Mesothelial cell of epicardium (in vitro differentiated cells): ENCODE data around the gene PLCXD3. TPM values are rescaled to one million over a fixed set of nuclear protein-coding genes. Genes with fewer than 3 reads are reported as not detected.

Source experiments
- DNase-seq, 2 experiments: peaks; one replicate each; pipeline ENCODE4 v3.0.0; 2021; ENCODE audit warnings: low spot score in 2 of 2; ENCODE audit not compliant: unreplicated experiment in 2 of 2
- H3K27ac Mint-ChIP-seq: 2 replicates; pipeline ENCODE4 v1.8.0; 2021; ENCODE audit warnings: mixed read lengths
- H3K27me3 Mint-ChIP-seq: 2 replicates; pipeline ENCODE4 v1.8.0; 2021; ENCODE audit warnings: low read depth, mixed read lengths
- H3K36me3 Mint-ChIP-seq: 2 replicates; pipeline ENCODE4 v1.8.0; 2021; ENCODE audit warnings: mixed read lengths
- H3K4me1 Mint-ChIP-seq: 2 replicates; pipeline ENCODE4 v1.8.0; 2021; ENCODE audit warnings: mixed read lengths
- H3K4me3 Mint-ChIP-seq: 2 replicates; pipeline ENCODE4 v1.8.0; 2021; ENCODE audit warnings: mild to moderate bottlenecking, moderate library complexity, mixed read lengths
- H3K9me3 Mint-ChIP-seq: 2 replicates; pipeline ENCODE4 v1.8.0; 2021; ENCODE audit warnings: mixed read lengths
- CTCF ChIP-seq: fragments of 200-600 bp; sonication (generic); IDR thresholded peaks from one replicate; pipeline ENCODE4 v1.5.0; 2021; ENCODE audit warnings: antibody characterized with exemption; ENCODE audit not compliant: unreplicated experiment
- total RNA-seq: library from RNA; stranded (reverse); gene quantifications from 3 replicates; pipeline ENCODE4 v1.2.1, GENCODE V29; 2021

Gene PLCXD3
- total RNA-seq, 1 donor from 2014 or later, result not detected

DNA sequence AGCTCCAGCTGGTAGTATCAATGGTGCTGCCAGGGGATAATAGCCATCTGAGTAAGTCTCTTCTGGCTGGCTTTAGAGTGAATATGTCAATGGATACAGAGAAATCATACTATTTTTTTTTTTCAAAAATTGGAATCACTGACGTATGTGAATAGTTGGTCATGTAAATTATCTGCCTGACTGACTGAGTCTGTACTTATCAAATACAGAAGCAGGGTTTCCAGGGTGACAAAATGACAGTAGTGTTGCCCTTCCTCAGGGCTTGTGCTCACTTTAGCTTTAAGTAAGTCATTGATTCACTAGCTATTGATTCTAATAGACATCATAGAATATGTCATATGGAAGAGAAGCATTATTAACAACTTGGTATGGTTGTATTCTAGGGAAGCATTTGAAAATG is 171.1 kb downstream of the PLCXD3 start:
- DNase-seq, result no peak
- no peak for TF ChIP-seq CTCF
- H3K27me3 Mint-ChIP-seq, result peaks cover 16% of the 10 kb centered on the region
- no peaks in the 10 kb centered on the region for H3K4me1 Mint-ChIP-seq
- H3K4me3 Mint-ChIP-seq, result no peak overlapping the region
- H3K9me3 Mint-ChIP-seq, result no peaks in the 10 kb centered on the region
- no peak overlapping the region for H3K27ac Mint-ChIP-seq
- no peaks in the 10 kb centered on the region for H3K36me3 Mint-ChIP-seq

- no peak overlapping the region for H3K4me3 Mint-ChIP-seq
- no peaks in the 10 kb centered on the region for H3K4me1 Mint-ChIP-seq
- no peak for TF ChIP-seq CTCF
- DNase-seq, result no peak
- H3K9me3 Mint-ChIP-seq, result no peaks in the 10 kb centered on the region
- H3K27ac Mint-ChIP-seq, result no peak overlapping the region
- peaks cover 16% of the 10 kb centered on the region for H3K27me3 Mint-ChIP-seq
- H3K36me3 Mint-ChIP-seq, result no peaks in the 10 kb centered on the region
Observed at GRCh38 chr5:41338136-41338675, 172.2 kb downstream of the PLCXD3 start.

DNA sequence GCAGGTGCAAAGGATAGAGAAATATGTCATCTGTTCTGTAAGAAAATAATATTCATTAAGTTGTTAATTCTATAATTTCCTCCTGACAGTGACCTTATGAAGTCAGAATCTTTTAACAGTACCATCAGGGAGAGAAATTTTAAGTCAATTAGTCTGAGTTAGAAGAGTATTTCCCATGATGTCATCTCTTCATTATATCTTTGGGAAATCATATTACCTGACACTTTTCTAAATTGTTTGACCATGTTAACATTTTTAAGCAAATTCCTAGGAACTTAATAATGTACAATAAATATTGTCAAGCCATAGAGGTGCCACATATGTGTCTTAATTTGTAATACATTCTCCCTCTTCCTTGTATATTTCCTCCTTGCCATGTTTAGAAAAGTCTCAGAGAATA is 172.7 kb downstream of the PLCXD3 start:
- no peaks in the 10 kb centered on the region for H3K4me1 Mint-ChIP-seq
- no peak for DNase-seq
- H3K27ac Mint-ChIP-seq, result no peak overlapping the region
- no peak overlapping the region for H3K4me3 Mint-ChIP-seq
- TF ChIP-seq CTCF, result no peak
- peaks cover 16% of the 10 kb centered on the region for H3K27me3 Mint-ChIP-seq
- H3K36me3 Mint-ChIP-seq, result no peaks in the 10 kb centered on the region
- H3K9me3 Mint-ChIP-seq, result no peaks in the 10 kb centered on the region

DNA sequence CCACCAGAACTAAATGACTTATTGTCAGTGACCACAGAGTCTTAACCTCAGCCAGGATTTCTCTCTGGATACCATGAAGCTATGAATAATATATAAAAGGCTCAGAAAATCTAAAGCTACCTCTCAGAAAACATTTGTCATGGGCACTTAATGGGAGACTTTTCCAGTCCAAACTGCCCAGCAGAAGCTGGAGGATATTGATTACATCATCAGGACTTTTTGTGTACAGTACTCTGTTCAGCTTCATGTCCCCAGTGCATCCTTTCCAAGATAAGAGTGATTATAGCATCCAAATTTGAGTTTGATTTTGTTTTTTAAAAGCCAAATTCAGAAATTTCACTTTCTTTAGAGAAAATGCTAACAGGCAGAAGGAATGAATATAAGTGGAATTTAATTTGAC is 173.2 kb downstream of the PLCXD3 start:
- peaks cover 16% of the 10 kb centered on the region for H3K27me3 Mint-ChIP-seq
- H3K4me1 Mint-ChIP-seq, result no peaks in the 10 kb centered on the region
- no peaks in the 10 kb centered on the region for H3K9me3 Mint-ChIP-seq
- H3K36me3 Mint-ChIP-seq, result no peaks in the 10 kb centered on the region
- no peak for TF ChIP-seq CTCF
- no peak overlapping the region for H3K4me3 Mint-ChIP-seq
- no peak overlapping the region for H3K27ac Mint-ChIP-seq
- no peak for DNase-seq

DNA sequence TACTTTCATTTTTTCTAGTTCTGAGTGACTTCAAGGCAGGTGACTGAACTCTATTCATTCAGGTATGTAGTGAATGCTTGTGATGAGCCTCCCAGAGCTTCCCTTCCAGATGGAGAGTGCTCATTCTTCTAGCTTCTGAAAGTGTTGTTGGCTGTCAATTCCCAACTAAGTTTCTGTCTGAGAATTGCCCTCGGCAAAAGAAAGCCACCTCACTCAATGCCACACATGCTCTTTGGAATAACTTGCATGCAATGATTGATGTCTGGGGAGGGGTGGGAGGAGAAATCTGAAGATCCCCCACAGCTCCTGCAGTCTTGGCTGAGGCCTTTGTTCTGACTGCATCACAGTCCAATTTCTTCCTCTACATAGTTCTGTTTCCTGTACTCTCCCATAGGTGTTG is 173.9 kb downstream of the PLCXD3 start:
- no peaks in the 10 kb centered on the region for H3K36me3 Mint-ChIP-seq
- no peak for TF ChIP-seq CTCF
- H3K27me3 Mint-ChIP-seq, result peaks cover 16% of the 10 kb centered on the region
- DNase-seq, result no peak
- no peaks in the 10 kb centered on the region for H3K4me1 Mint-ChIP-seq
- H3K4me3 Mint-ChIP-seq, result no peak overlapping the region
- H3K9me3 Mint-ChIP-seq, result no peaks in the 10 kb centered on the region
- H3K27ac Mint-ChIP-seq, result no peak overlapping the region

DNA sequence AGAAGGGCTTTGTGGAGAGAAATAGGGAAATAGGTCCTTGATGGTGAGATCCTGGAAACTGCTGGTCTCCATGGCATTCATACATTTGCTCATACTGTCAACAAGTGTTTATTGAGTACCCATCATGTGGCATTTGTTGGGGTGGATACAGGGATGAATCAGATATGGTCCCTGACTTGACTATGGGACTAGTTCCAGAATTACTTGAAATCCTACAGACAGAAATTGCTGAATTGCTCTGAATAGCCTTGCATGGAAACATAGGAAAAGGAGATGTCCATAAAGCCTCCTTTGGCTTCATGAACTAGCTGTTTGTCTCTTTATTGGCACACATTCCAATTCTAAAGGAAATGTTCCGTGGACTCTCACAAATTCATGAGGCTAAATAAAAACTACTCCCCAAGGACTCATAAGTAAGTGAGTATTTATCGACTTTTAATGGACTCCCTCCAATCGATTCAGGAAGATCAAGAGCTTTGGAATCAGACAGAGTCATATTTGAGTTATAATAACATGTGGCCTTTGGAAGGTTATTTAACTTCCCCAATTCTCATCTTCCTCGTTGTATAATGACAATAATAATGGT is 174.7 kb downstream of the PLCXD3 start:
- no peaks in the 10 kb centered on the region for H3K4me1 Mint-ChIP-seq
- TF ChIP-seq CTCF, result no peak
- H3K4me3 Mint-ChIP-seq, result no peak overlapping the region
- H3K27me3 Mint-ChIP-seq, result peaks cover 16% of the 10 kb centered on the region
- no peaks in the 10 kb centered on the region for H3K36me3 Mint-ChIP-seq
- no peaks in the 10 kb centered on the region for H3K9me3 Mint-ChIP-seq
- no peak overlapping the region for H3K27ac Mint-ChIP-seq
- DNase-seq, result no peak
